KMS-11 (cell line): ENCODE data around the gene DPH6.
"Not testable (repeated sequence)": the region's sequence is repeated elsewhere in the genome, so short reads cannot be mapped to it uniquely, and the experiment has no call there.

ENCODE experiments used
- H2AFZ ChIP-seq: fragments of 200-600 bp; sonication (generic); 2 replicates; pipeline ENCODE4 v1.6.1; 2016; ENCODE audit warnings: antibody characterized with exemption, mixed run types, low read depth
- H3K27ac ChIP-seq: fragments of 200-600 bp; sonication (generic); 2 replicates; pipeline ENCODE4 v1.6.1; 2016; ENCODE audit warnings: mild to moderate bottlenecking, mixed run types
- H3K27me3 ChIP-seq: fragments of 200-600 bp; sonication (generic); 2 replicates; pipeline ENCODE4 v1.6.1; 2017; ENCODE audit warnings: mild to moderate bottlenecking, low read depth, mixed run types, moderate library complexity; ENCODE audit not compliant: insufficient read depth
- H3K36me3 ChIP-seq: fragments of 200-600 bp; sonication (generic); 2 replicates; pipeline ENCODE4 v1.6.1; 2017; ENCODE audit warnings: mild to moderate bottlenecking, mixed run types; ENCODE audit not compliant: insufficient read depth
- H3K4me1 ChIP-seq: fragments of 200-600 bp; sonication (generic); 2 replicates; pipeline ENCODE4 v1.6.1; 2016; ENCODE audit warnings: mild to moderate bottlenecking, low read depth, mixed run types; ENCODE audit not compliant: poor library complexity, severe bottlenecking
- H3K4me2 ChIP-seq: fragments of 200-600 bp; sonication (generic); 2 replicates; pipeline ENCODE4 v1.7.0; 2016; ENCODE audit warnings: mild to moderate bottlenecking, mixed run types
- H3K4me3 ChIP-seq: fragments of 200-600 bp; sonication (generic); IDR thresholded peaks from 2 replicates; pipeline ENCODE4 v1.6.1; 2017; ENCODE audit warnings: low read depth, low read length, mixed read lengths; ENCODE audit not compliant: insufficient read depth
- H3K79me2 ChIP-seq: fragments of 200-600 bp; sonication (generic); 2 replicates; pipeline ENCODE4 v1.6.1; 2016; ENCODE audit warnings: low read depth, mixed run types; ENCODE audit not compliant: insufficient read depth
- H3K9ac ChIP-seq: fragments of 200-600 bp; sonication (generic); 2 replicates; pipeline ENCODE4 v1.6.1; 2016; ENCODE audit warnings: mild to moderate bottlenecking, mixed run types
- H4K20me1 ChIP-seq: fragments of 200-600 bp; sonication (generic); 2 replicates; pipeline ENCODE4 v1.6.1; 2016; ENCODE audit warnings: mild to moderate bottlenecking, mixed run types; ENCODE audit not compliant: insufficient read depth
- TF ChIP-seq, protein P1 (sequence below): fragments of 200-600 bp; sonication (generic); conservative IDR thresholded peaks from 2 replicates; pipeline ENCODE4 v1.6.1; 2017; ENCODE audit warnings: low read depth, mild to moderate bottlenecking, antibody characterized with exemption, low read length, moderate library complexity, mixed read lengths

The DPH6 gene, protein sequence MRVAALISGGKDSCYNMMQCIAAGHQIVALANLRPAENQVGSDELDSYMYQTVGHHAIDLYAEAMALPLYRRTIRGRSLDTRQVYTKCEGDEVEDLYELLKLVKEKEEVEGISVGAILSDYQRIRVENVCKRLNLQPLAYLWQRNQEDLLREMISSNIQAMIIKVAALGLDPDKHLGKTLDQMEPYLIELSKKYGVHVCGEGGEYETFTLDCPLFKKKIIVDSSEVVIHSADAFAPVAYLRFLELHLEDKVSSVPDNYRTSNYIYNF

DNA sequence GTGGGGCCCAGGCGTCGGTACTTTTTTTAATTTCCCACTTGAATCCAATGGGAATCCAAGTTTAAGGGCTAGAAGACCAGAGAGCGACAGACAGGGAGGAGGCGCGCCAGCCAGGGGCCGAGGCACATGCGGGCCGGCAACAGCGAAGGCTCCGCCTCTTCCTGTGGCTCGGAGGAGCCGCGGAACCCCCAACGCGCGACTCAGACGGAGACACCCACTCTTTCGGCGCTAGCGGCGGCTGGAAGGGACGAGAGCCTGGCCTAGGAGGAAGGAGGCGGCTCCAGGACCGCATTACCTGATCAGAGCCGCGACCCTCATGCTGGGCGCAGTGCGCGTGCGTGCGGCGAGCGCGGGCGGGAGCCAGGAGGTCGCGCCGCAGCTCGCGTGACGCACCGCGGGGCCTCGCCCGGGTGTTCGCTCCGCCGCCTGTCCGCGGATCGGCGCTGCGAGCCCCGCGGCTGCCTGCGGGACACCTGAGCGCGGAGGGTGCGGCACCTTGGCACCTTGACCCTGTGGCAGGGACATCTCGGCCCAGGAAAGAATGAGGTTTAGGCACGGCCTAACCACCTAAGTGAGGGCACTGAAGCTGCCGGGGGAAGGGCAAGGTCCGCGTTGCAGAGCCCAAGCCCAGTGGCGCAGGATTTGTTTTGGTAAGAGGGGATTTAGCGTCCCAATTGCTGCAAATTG lies at the start of gene DPH6:
DPH6 (minus strand) TSS at position 342 of the 687 bp plus-strand sequence; CDS start at position 318, 24 bp downstream.
- Histone ChIP-seq H3K4me2 (peak within 1 kb of the TSS; percentile 97), H3K36me3 (no peaks in the 10 kb centered on the region), H3K9ac (peak within 1 kb of the TSS; percentile 99), H3K4me1 (peaks cover 12% of the 10 kb centered on the region), H3K79me2 (0 out of 2 replicates have a peak, but pooled peaks cover 4% of the 10 kb centered on the region), H4K20me1 (no peaks in the 10 kb centered on the region), H3K27me3 (no peaks in the 10 kb centered on the region), H2AFZ (peak within 1 kb of the TSS; percentile 98), H3K27ac (peak within 1 kb of the TSS; percentile 99), H3K4me3 (no peak within 1 kb of the TSS)
- TF ChIP-seq, protein P1, sequence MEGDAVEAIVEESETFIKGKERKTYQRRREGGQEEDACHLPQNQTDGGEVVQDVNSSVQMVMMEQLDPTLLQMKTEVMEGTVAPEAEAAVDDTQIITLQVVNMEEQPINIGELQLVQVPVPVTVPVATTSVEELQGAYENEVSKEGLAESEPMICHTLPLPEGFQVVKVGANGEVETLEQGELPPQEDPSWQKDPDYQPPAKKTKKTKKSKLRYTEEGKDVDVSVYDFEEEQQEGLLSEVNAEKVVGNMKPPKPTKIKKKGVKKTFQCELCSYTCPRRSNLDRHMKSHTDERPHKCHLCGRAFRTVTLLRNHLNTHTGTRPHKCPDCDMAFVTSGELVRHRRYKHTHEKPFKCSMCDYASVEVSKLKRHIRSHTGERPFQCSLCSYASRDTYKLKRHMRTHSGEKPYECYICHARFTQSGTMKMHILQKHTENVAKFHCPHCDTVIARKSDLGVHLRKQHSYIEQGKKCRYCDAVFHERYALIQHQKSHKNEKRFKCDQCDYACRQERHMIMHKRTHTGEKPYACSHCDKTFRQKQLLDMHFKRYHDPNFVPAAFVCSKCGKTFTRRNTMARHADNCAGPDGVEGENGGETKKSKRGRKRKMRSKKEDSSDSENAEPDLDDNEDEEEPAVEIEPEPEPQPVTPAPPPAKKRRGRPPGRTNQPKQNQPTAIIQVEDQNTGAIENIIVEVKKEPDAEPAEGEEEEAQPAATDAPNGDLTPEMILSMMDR: no peak

- no peaks in the 10 kb centered on the region for H4K20me1 ChIP-seq
- H3K4me1 ChIP-seq: no peaks in the 10 kb centered on the region
- H2AFZ ChIP-seq: no peak overlapping the region
- no peak overlapping the region for H3K9ac ChIP-seq
- no peak overlapping the region for H3K27ac ChIP-seq
- H3K4me2 ChIP-seq: no peak overlapping the region
- H3K27me3 ChIP-seq: no peaks in the 10 kb centered on the region
- H3K4me3 ChIP-seq: no peak overlapping the region
- TF ChIP-seq, protein P1: no peak
- H3K36me3 ChIP-seq: no peaks in the 10 kb centered on the region
- H3K79me2 ChIP-seq: no peaks in the 10 kb centered on the region
Observed at GRCh38 chr15:35595656-35596055, 49.7 kb upstream of the DPH6 start.

DNA sequence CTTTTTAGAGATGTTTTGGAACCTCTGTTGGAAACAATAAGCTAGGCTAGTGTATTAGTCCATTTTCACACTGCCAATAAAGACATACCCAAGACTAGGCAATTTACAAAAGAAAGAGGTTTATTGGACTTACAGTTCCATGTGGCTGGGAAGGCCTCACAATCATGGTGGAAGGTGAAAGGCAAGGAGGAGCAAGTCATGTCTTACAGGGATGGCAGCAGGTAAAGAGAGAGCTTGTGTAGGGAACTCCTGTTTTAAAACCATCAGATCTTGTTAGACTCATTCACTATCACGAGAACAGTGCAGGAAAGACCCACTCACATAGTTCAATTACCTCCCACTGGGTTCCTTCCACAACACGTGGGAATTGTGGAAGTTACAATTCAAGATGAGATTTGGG lies 46.0 kb upstream of the DPH6 start:
- H3K4me1 ChIP-seq, H3K27me3 ChIP-seq, H3K9ac ChIP-seq: not testable (repeated sequence)

DNA sequence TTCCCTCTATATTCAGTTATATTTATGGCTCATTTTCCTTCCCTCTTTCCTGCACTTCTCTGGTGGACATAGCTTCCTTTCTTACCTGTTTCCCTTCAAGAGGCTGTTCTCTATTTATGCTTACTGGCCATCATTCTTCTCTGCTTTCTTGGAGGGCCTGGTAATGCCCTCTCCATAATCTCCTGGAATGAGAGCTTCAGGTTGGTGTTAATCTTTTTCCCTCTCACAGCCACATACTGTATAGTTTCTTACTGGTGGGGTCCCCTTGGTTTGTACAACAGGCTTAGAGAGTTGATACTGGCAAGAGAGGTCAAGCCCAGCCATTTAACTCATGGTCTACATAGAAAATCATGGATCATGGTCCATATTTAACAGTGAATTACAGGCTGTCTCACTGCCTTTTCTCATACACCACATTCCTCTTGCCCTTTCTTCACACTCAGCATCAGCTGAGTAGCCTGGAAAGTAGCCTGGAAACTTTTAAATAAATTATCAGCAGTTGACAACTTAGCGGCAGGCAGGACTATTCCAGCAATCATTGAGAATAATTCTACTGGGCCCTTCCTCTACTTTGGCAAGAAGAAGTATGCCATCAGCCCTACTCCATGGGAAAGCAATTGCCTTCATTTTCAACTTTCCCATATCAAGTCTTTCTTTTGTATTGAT lies 38.0 kb upstream of the DPH6 start:
- no peaks in the 10 kb centered on the region for H3K36me3 ChIP-seq
- H3K79me2 ChIP-seq: no peaks in the 10 kb centered on the region
- no peak overlapping the region for H3K9ac ChIP-seq
- no peaks in the 10 kb centered on the region for H3K27me3 ChIP-seq
- H3K4me2 ChIP-seq: no peak overlapping the region
- no peak overlapping the region for H2AFZ ChIP-seq
- no peaks in the 10 kb centered on the region for H4K20me1 ChIP-seq
- H3K27ac ChIP-seq: no peak overlapping the region
- H3K4me3 ChIP-seq: no peak overlapping the region
- TF ChIP-seq, protein P1: no peak
- H3K4me1 ChIP-seq: no peaks in the 10 kb centered on the region

More for the DNA sequence above, 46.0 kb upstream of the DPH6 start:
- not testable (repeated sequence) for H3K4me3 ChIP-seq, H3K79me2 ChIP-seq, H3K4me2 ChIP-seq, H3K27ac ChIP-seq, H2AFZ ChIP-seq, H3K36me3 ChIP-seq, H4K20me1 ChIP-seq
